HepG2 (cell line): ENCODE results near the gene HSD17B2.

Experiments used
- CHD2 ChIP-seq: IDR thresholded peaks from 2 replicates; pipeline ENCODE4 v1.6.1; 2011; ENCODE audit warnings: low read depth, low read length, improper control_type of control experiment
- HNRNPLL ChIP-seq: fragments of 200-400 bp; formaldehyde crosslinking; IDR thresholded peaks from 2 replicates; pipeline ENCODE4 v1.6.1; 2017; ENCODE audit warnings: mild to moderate bottlenecking, low read depth, low read length; ENCODE audit not compliant: poor library complexity, severe bottlenecking
- IRF2 ChIP-seq: IDR thresholded peaks from 2 replicates; pipeline ENCODE4 v1.6.1; 2018; ENCODE audit warnings: missing genetic modification reagents, missing compliant biosample characterization
- KLF9 ChIP-seq: IDR thresholded peaks from 2 replicates; pipeline ENCODE4 v1.6.1; 2016; ENCODE audit warnings: low read depth
- MAFF ChIP-seq: IDR thresholded peaks from 2 replicates; pipeline ENCODE4 v1.6.1; 2011; ENCODE audit warnings: low read depth, low read length, improper control_type of control experiment
- POLR2AphosphoS5 ChIP-seq: IDR thresholded peaks from 2 replicates; pipeline ENCODE4 v1.6.1; 2012; ENCODE audit warnings: low read depth, low read length
- RBM39 ChIP-seq: fragments of 200-400 bp; formaldehyde crosslinking; IDR thresholded peaks from one replicate; pipeline ENCODE4 v1.6.1; 2018; ENCODE audit warnings: antibody characterized with exemption, mild to moderate bottlenecking, low read depth, low read length; ENCODE audit not compliant: poor library complexity, severe bottlenecking
- SAP130 ChIP-seq: IDR thresholded peaks from 2 replicates; pipeline ENCODE4 v1.6.1; 2016; ENCODE audit warnings: low read depth
- ZBTB21 ChIP-seq: sonication (generic); formaldehyde crosslinking; IDR thresholded peaks from 2 replicates; pipeline ENCODE4 v1.4.0; 2020; ENCODE audit warnings: missing genetic modification reagents
- ZNF354B ChIP-seq: sonication (generic); formaldehyde crosslinking; IDR thresholded peaks from 2 replicates; pipeline ENCODE4 v1.8.0; 2022; ENCODE audit warnings: mild to moderate bottlenecking, missing genetic modification reagents
- ZSCAN29 ChIP-seq: sonication (generic); formaldehyde crosslinking; conservative IDR thresholded peaks from 2 replicates; pipeline ENCODE4 v1.4.0; 2020; ENCODE audit warnings: mild to moderate bottlenecking, missing genetic modification reagents
- TF ChIP-seq, protein P1 (sequence below): sonication (generic); formaldehyde crosslinking; IDR thresholded peaks from 2 replicates; pipeline ENCODE4 v1.4.0; 2020; ENCODE audit warnings: missing genetic modification reagents

DNA sequence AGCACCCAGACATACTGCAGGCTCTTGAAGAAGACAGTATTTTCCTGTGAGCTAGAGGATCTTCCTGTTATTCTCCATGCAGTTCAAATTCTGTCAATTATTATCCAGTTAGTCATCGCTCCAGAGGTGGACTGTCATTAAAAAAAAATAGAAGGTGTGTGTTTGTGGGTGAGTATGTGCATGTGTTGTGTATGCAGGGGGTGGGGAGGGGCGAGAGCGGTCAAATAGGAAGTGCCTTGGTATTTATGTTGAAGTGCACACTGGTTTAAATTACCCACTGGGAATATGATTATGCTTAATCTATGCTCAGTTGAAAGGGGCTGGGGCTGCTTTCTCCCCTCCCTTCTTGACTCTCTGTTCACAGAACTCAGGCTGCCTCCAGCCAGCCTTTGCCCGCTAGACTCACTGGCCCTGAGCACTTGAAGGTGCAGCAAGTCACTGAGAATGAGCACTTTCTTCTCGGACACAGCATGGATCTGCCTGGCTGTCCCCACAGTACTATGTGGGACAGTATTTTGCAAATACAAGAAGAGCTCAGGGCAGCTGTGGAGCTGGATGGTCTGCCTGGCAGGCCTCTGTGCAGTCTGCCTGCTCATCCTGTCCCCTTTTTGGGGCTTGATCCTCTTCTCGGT lies at the start of gene HSD17B2:
- TF ChIP-seq SAP130 (CRISPR knock-in tag), result peak; percentile 95
- peak; percentile 41; the same call in 1 of the 2 replicates for TF ChIP-seq IRF2 (CRISPR knock-in tag)
- no peak for TF ChIP-seq ZSCAN29
- TF ChIP-seq MAFF, result no peak
- no peak for TF ChIP-seq ZNF354B (CRISPR knock-in tag)
- no peak for TF ChIP-seq KLF9 (CRISPR knock-in tag)
- no peak for TF ChIP-seq ZBTB21 (CRISPR knock-in tag)
- no peak for TF ChIP-seq CHD2
- no peak for TF ChIP-seq RBM39
- no peak for TF ChIP-seq POLR2AphosphoS5
- TF ChIP-seq, protein P1, sequence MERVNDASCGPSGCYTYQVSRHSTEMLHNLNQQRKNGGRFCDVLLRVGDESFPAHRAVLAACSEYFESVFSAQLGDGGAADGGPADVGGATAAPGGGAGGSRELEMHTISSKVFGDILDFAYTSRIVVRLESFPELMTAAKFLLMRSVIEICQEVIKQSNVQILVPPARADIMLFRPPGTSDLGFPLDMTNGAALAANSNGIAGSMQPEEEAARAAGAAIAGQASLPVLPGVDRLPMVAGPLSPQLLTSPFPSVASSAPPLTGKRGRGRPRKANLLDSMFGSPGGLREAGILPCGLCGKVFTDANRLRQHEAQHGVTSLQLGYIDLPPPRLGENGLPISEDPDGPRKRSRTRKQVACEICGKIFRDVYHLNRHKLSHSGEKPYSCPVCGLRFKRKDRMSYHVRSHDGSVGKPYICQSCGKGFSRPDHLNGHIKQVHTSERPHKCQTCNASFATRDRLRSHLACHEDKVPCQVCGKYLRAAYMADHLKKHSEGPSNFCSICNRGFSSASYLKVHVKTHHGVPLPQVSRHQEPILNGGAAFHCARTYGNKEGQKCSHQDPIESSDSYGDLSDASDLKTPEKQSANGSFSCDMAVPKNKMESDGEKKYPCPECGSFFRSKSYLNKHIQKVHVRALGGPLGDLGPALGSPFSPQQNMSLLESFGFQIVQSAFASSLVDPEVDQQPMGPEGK (CRISPR knock-in tag), result peak; percentile 58
- no peak for TF ChIP-seq HNRNPLL
